Fibroblast of the aortic adventitia (primary cell): Measurements from ENCODE around the gene DBET. TPM values are rescaled to one million over a fixed set of nuclear protein-coding genes. Genes with fewer than 3 reads are reported as not detected.
"Not testable (repeated sequence)": the region's sequence is repeated elsewhere in the genome, so short reads cannot be mapped to it uniquely, and the experiment has no call there.

Experiments used
- DNase-seq: peaks from one replicate; pipeline ENCODE4 v3.0.0-alpha.2; 2010; ENCODE audit warnings: low read depth
- H3K4me3 ChIP-seq: 2 replicates; pipeline ENCODE4 v1.5.1; 2011; ENCODE audit warnings: low read depth, mild to moderate bottlenecking, control low read depth, low read length, moderate library complexity
- small RNA-seq: library from RNA; depleted of rRNA; stranded (forward); fragments of <200 nt; gene quantifications from one replicate; pipeline ENCODE3, GENCODE V24; 2012
- total RNA-seq: library from RNA; depleted of rRNA; stranded (reverse); fragments of >200 nt; gene quantifications from 2 replicates; pipeline ENCODE4 v1.2.3, GENCODE V29; 2012; ENCODE audit warnings: low replicate concordance

Gene DBET
- total RNA-seq, 1 donor = not detected

GRCh38 chr4:190093052-190093451, 28.8 kb downstream of the DBET start:
- H3K4me3 ChIP-seq, DNase-seq: not testable (repeated sequence)

DNA sequence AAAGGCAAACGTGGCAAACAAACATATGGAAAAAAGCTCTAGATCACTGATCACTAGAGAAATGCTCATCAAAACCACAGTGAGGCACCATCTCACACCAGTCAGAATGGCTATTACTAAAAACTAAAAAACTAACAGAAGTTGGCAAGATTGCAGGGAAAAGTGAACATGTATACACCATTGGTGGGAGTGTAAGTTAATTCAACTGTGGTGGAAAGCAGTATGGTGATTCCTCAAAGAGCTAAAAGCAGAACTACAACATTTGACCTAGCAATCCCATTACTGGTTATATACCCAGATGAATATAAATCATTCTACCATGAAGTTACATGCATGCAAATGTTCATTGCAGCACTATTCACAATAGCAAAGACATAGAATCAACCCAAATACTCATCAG, 29.7 kb downstream of the DBET start:
- DNase-seq, H3K4me3 ChIP-seq: not testable (repeated sequence)

DNA sequence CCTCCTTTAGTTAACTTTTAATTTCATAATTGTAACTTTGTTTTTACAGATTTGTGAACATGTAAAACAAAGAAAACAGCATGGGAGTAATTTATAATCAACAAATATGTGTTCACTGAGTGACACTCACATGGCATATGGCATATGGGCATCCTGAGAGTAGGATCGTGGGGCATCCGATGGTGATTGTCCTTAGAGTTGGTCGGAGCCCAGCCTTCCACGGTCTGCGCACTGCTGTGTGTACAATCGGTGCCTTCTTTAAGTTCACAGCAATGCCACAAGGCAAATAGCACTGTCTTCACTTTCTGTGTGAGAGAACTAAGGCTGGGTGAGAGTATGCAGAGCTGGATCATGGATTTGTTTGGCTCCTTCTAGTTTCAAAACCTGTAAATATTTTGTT, 31.0 kb downstream of the DBET start:
- H3K4me3 ChIP-seq, DNase-seq: not testable (repeated sequence)

DNA sequence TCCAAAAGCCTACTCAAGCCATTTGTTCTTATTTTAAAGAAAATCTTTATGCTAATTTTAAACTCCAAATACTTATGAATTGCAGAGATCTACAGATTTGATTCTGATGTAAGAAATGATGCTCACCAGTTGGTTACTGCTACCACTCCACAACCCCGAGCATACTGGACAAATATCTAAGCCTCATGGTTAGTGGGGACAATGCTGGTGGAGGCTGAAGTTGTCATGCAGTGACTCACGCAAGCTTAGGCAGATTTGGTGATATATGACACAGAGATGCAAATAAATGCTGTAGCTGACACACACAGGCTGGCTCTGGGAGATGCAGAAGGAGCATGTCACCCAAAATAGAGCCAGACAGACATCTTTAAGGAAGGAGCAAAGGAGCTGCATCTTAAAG, 35.3 kb downstream of the DBET start:
- not testable (repeated sequence) for H3K4me3 ChIP-seq, DNase-seq

GRCh38 chr4:190101525-190101924, 37.2 kb downstream of the DBET start:
- DNase-seq, H3K4me3 ChIP-seq: not testable (repeated sequence)

GRCh38 chr4:190106191-190106590, 41.9 kb downstream of the DBET start:
- H3K4me3 ChIP-seq, DNase-seq: not testable (repeated sequence)

- not testable (repeated sequence) for DNase-seq, H3K4me3 ChIP-seq
Observed at GRCh38 chr4:190106611-190107480, 42.5 kb downstream of the DBET start.

- DNase-seq, H3K4me3 ChIP-seq: not testable (repeated sequence)
Observed at GRCh38 chr4:190107766-190108485, 43.6 kb downstream of the DBET start.

- DNase-seq, H3K4me3 ChIP-seq: not testable (repeated sequence)
Observed at GRCh38 chr4:190108756-190109155, 44.5 kb downstream of the DBET start.

DNA sequence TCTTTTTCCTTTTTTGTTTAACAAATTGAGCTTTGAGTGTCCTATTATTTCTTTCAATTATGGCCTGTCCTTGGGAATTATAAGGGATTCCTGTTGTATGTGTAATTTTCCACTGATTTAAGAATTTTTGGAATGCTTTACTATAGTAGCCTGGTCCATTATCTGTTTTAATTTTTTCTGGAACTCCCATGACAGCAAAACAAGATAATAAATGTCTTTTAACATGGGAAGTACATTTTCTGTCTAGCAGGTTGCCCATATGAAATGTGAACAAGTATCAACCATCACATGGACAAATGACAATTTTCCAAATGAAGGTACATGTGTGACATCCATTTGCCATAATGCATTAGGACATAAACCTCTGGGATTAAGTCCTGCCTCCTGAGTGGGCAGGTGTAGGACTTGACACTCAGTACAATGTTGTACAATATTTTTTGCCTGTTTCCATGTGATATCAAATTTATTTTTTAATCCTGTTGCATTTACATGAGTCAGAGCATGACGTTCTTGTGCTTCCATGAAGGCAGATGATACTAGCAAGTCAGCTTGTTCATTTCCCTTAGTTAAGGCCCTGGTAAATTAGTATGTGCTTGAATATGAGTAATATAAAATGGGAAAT, 45.2 kb downstream of the DBET start:
- H3K4me3 ChIP-seq, DNase-seq: not testable (repeated sequence)

DNA sequence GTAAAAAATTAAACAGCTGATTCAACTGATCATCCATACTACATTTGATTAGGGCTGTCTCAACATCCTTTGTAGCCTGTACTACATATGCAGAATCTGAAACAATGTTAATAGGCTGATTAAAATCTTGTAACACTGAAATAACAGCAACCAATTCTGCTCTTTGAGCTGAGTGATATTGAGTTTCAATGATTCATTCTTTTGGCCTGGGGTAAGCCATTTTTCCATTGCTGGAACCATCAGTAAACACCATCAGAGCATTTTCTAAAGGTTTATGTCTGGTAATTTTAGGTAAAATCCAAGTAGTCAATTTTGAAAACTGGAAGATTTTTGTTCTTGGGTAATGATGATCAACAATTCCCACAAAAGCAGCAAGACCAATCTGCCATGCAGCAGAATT, 45.7 kb downstream of the DBET start:
- not testable (repeated sequence) for H3K4me3 ChIP-seq, DNase-seq

DNA sequence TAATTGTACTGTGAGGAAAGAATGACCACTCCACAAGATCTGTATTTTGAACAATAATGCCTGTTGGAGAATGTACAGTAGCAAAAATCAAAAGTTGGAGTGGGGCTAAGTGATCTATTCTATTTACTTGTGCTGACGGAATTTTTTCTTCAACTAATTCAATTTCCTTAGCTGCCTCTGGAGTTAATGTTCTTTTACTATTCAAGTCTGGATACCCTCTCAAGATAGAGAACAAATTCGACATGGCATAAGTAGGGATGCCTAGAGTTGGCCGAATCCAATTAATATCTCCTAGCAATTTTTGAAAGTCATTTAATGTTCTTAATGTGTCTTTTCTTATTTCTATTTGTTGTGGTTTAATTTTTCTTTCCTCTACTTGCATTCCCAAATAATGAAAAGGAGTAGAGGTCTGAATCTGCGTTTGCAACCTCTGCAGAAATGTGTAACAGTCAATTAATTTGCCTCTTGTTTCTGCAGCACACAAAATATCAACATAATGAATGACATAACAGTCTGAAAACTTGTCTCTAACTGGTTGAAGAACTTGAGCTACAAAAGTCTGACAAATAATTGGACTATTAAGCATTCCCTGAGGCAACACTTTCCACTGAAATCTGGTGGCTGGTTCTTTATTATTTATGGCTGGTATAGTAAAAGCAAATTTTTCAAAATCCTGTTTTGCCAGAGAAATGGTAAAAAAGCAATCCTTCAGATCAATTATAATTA, 46.4 kb downstream of the DBET start:
- not testable (repeated sequence) for H3K4me3 ChIP-seq, DNase-seq

DNA sequence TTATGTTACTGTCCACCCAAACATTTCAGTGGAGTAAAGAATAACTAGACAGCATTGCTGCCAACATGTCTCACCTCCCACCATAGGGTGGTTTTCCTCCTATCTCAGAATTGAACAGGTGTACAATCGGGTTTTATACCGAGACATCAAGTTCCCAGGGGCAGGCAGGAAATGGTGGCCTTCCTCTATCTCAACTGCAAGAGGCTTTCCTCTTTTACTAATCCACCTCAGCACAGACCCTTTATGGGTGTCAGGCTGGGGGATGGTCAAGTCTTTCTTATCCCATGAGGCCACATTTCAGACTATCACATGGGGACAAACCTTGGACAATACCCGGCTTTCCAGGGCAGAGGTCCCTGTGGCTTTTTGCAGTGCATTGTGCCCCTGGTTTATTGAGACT, 48.6 kb downstream of the DBET start:
- DNase-seq, H3K4me3 ChIP-seq: not testable (repeated sequence)

DNA sequence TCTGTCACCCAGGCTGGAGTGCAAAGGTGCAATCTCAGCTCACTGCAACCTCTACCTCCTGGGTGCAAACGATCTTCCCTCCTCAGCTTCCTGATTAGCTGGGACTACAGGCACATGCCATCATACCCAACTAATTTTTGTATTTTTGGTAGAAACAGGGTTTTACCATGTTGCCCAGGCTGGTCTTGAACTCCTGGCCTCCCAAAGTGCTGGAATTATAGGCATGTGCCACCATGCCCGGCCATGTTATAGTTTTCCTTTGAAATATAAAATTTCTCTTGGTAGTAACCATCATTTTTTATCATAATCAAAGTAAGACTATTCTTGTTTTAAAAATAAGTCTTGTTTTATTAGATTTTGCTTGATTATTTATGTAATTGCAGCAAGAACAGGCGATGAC, 50.7 kb downstream of the DBET start:
- DNase-seq, H3K4me3 ChIP-seq: not testable (repeated sequence)

Small RNA genes lying within 50 kb of the gene (small RNA-seq; reads per million reads assigned to genes)
- gene RNA5SP174 (not detected), gene RNA5SP175 (0.45 reads per million)

Other genes starting within 250 kb of the DBET start
- gene FRG1, start 123.6 kb upstream of the DBET start, total RNA-seq = 47.6 and 179 TPM in 2 replicates
- not detected in 2 replicates for gene FRG2, start 37.2 kb upstream of the DBET start, total RNA-seq
- not detected in 2 replicates for gene DUX4, start 109.3 kb downstream of the DBET start, total RNA-seq